HG02759 (cell line): ENCODE measurements around the gene STEAP1B.
"Not testable (repeated sequence)": the region's sequence is repeated elsewhere in the genome, so short reads cannot be mapped to it uniquely, and the experiment has no call there.

Experiments
- ATAC-seq: cut with Tn5 transposase; IDR thresholded peaks from one replicate; pipeline ENCODE4 v1.9.1; 2021; ENCODE audit warnings: mild to moderate bottlenecking, moderate library complexity; ENCODE audit not compliant: unreplicated experiment

STEAP1B gene

GRCh38 chr7:22499888-22500689 lies at the start of gene STEAP1B:
TSS of gene STEAP1B (minus strand) at chr7:22500188. CDS start at chr7:22494855, 5,333 bp downstream.
- ATAC-seq, result peak; percentile 98

- ATAC-seq, result no peak
Measured at GRCh38 chr7:22549051-22549450, 49.1 kb upstream of the STEAP1B start.

- ATAC-seq, result no peak
Measured at GRCh38 chr7:22548313-22548712, 48.3 kb upstream of the STEAP1B start.

GRCh38 chr7:22546769-22547168 lies 46.8 kb upstream of the STEAP1B start:
- no peak for ATAC-seq

GRCh38 chr7:22545529-22545928 lies 45.5 kb upstream of the STEAP1B start:
- no peak for ATAC-seq

GRCh38 chr7:22544245-22544644 lies 44.3 kb upstream of the STEAP1B start:
- ATAC-seq, result no peak

- ATAC-seq, result no peak
Measured at GRCh38 chr7:22543169-22543568, 43.2 kb upstream of the STEAP1B start.

- ATAC-seq, result no peak
Measured at GRCh38 chr7:22542669-22543068, 42.7 kb upstream of the STEAP1B start.

- no peak for ATAC-seq
Measured at GRCh38 chr7:22542254-22542653, 42.3 kb upstream of the STEAP1B start.

GRCh38 chr7:22541789-22542188 lies 41.8 kb upstream of the STEAP1B start:
- ATAC-seq, result no peak

GRCh38 chr7:22528537-22528936 lies 28.5 kb upstream of the STEAP1B start:
- not testable (repeated sequence) for ATAC-seq

GRCh38 chr7:22524353-22524947 lies 24.5 kb upstream of the STEAP1B start:
- not testable (repeated sequence) for ATAC-seq

GRCh38 chr7:22523478-22524352 lies 23.7 kb upstream of the STEAP1B start:
- ATAC-seq, result not testable (repeated sequence)

- ATAC-seq, result not testable (repeated sequence)
Measured at GRCh38 chr7:22519560-22519959, 19.6 kb upstream of the STEAP1B start.

- not testable (repeated sequence) for ATAC-seq
Measured at GRCh38 chr7:22516950-22517349, 17.0 kb upstream of the STEAP1B start.

- ATAC-seq, result not testable (repeated sequence)
Measured at GRCh38 chr7:22514963-22515362, 15.0 kb upstream of the STEAP1B start.

- not testable (repeated sequence) for ATAC-seq
Measured at GRCh38 chr7:22507320-22507719, 7.3 kb upstream of the STEAP1B start.

- ATAC-seq, result not testable (repeated sequence)
Measured at GRCh38 chr7:22506316-22507020, 6.5 kb upstream of the STEAP1B start.

GRCh38 chr7:22504519-22504918 lies 4.5 kb upstream of the STEAP1B start:
- ATAC-seq, result not testable (repeated sequence)

- ATAC-seq, result not testable (repeated sequence)
Measured at GRCh38 chr7:22502104-22502503, 2.1 kb upstream of the STEAP1B start.

- ATAC-seq, result not testable (repeated sequence)
Measured at GRCh38 chr7:22501336-22501735, 1.3 kb upstream of the STEAP1B start.
